Mucosa of stomach (tissue), 1 donor: ENCODE data around the gene RASEF.

Experiments
- H3K27me3 ChIP-seq: one replicate; pipeline ENCODE4 v1.7.0; 2013; ENCODE audit warnings: mild to moderate bottlenecking, low read length; ENCODE audit not compliant: control insufficient read depth, insufficient read depth
- H3K36me3 ChIP-seq: one replicate; pipeline ENCODE4 v1.7.0; 2013; ENCODE audit warnings: low read length; ENCODE audit not compliant: control insufficient read depth, insufficient read depth
- H3K4me1 ChIP-seq: one replicate; pipeline ENCODE4 v1.7.0; 2013; ENCODE audit warnings: mild to moderate bottlenecking, low read length; ENCODE audit not compliant: control insufficient read depth, insufficient read depth
- H3K4me3 ChIP-seq: one replicate; pipeline ENCODE4 v1.7.0; 2013; ENCODE audit warnings: low read length
- H3K9ac ChIP-seq: one replicate; pipeline ENCODE4 v1.7.0; 2013; ENCODE audit warnings: mild to moderate bottlenecking, low read length, moderate library complexity
- H3K9me3 ChIP-seq: one replicate; pipeline ENCODE4 v1.7.0; 2013; ENCODE audit warnings: mild to moderate bottlenecking, low read length, moderate library complexity; ENCODE audit not compliant: control insufficient read depth
- donor health status: Pancreatic carcinoma.

The RASEF gene

DNA sequence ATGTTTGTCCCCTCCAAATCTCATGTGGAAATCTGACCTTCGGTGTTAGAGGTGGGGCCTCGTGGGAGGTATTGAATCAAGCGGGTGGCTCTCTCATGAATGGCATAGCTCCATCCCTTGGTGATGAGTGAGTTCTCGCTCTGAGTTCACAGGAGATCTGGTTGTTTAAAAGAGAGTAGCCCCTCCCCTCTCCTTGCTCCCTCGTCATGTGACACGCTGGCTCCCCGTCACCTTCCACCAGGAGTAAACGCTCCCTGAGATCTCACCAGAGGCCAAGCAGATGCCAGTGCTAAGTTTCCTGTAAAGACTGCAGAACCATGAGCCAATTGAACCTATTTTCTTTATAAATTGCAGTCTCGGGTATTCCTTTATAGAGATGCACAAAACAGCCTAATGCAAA, 74.5 kb downstream of the RASEF start:
- no peaks in the 10 kb centered on the region for H3K36me3 ChIP-seq
- H3K9me3 ChIP-seq, result no peaks in the 10 kb centered on the region
- no peak overlapping the region for H3K4me3 ChIP-seq
- H3K4me1 ChIP-seq, result no peaks in the 10 kb centered on the region
- no peaks in the 10 kb centered on the region for H3K27me3 ChIP-seq
- H3K9ac ChIP-seq, result no peak overlapping the region

DNA sequence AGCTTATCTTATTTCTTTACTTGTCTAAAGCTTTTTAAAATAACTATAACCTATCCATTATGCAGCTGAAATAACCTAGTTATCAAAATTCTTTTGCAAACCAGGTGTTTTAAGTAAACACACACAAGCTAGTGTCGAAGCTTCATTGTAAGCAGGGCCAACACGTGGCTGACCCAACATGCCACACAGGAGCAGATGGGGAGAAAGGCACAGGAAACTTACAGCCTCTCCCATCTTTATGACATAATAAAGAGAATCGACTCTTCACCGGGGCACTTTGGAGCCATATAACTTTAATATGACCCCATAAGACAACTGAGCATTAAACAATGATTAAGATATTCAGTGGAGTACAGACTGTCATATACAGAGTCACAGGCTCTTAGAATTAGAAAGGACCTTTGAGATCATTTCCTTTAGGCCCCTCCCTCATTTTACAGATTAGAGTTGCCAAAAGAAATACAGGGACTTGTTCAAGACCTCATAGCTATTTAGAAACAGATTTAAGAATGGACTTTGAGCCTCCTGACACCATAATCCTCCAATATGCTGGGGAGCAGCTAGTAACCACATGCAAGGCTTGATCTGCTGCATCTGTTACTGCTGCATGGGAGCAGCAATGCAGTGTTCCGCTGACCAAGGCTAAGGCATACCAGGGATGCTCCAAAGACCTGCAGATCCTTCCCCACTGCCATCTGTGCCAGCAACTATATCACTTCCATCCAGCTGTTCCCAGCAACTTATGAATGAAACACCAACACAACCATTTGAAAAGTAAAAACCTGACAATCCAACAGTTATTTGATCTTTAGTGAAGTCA, 75.4 kb downstream of the RASEF start:
- no peaks in the 10 kb centered on the region for H3K36me3 ChIP-seq
- no peak overlapping the region for H3K4me3 ChIP-seq
- H3K9me3 ChIP-seq, result no peaks in the 10 kb centered on the region
- H3K9ac ChIP-seq, result no peak overlapping the region
- H3K4me1 ChIP-seq, result no peaks in the 10 kb centered on the region
- H3K27me3 ChIP-seq, result no peaks in the 10 kb centered on the region

DNA sequence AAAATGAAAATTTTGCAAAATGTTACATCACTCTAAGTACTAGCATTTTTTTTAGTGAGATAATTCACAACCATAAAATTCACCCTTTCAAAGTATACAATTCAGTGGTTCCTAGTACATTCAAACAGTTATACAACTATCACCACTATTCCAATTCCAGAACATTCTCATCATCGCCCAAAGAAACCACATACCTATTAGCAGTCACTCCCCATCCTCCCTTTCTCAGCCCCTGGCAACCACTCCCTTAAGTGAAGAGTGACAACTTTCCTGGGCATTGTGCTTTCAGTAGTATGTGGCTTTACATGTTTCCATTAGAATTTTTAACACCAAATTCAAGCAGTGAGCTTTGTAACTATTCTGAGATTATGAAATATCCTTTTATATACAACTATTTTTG, 81.4 kb downstream of the RASEF start:
- Histone ChIP-seq H3K36me3 (no peaks in the 10 kb centered on the region), H3K9ac (no peak overlapping the region), H3K4me3 (no peak overlapping the region), H3K9me3 (no peaks in the 10 kb centered on the region), H3K4me1 (no peaks in the 10 kb centered on the region), H3K27me3 (no peaks in the 10 kb centered on the region)

DNA sequence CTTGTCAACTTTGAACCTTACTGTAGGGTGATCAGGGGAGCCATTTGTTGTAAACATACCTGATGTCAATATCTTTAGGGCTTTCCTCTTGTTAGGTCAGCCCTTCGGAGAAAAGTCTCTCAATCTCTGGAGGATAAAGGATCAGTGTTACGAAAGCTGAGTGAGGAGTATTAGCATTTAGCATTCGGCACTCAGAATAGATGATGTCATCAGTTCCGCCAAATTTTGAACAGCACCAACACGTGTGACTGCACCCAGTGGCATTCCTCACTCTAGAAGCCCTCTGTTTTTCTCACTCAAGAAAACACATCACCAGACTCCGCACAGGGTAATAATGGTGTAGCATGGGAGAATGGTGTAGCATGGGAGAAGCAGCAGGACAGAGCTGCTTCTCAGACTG, 87.8 kb downstream of the RASEF start:
- no peaks in the 10 kb centered on the region for H3K4me1 ChIP-seq
- no peaks in the 10 kb centered on the region for H3K27me3 ChIP-seq
- no peaks in the 10 kb centered on the region for H3K9me3 ChIP-seq
- H3K9ac ChIP-seq, result no peak overlapping the region
- H3K36me3 ChIP-seq, result no peaks in the 10 kb centered on the region
- H3K4me3 ChIP-seq, result no peak overlapping the region

DNA sequence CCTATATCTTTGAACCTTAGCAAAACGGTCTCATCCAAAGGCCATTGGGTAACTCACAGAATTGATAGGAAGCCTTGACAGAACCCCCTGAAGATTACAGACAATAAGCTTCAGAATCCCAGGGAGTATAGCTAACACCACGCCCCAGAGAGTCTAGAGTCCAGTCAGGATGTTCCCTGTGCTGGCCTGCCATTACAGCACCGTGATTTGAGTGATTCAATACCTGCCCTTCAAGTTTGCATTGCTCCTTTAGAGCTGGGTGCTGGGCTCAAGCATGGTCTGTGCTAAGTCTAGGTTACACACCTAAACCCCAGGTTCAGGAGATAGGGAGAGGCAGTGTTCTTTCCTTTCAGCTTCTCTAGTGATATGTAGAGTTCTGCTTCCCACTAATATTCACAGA, 90.5 kb downstream of the RASEF start:
- no peak overlapping the region for H3K4me3 ChIP-seq
- no peaks in the 10 kb centered on the region for H3K36me3 ChIP-seq
- no peaks in the 10 kb centered on the region for H3K27me3 ChIP-seq
- no peaks in the 10 kb centered on the region for H3K4me1 ChIP-seq
- H3K9me3 ChIP-seq, result no peaks in the 10 kb centered on the region
- H3K9ac ChIP-seq, result no peak overlapping the region

DNA sequence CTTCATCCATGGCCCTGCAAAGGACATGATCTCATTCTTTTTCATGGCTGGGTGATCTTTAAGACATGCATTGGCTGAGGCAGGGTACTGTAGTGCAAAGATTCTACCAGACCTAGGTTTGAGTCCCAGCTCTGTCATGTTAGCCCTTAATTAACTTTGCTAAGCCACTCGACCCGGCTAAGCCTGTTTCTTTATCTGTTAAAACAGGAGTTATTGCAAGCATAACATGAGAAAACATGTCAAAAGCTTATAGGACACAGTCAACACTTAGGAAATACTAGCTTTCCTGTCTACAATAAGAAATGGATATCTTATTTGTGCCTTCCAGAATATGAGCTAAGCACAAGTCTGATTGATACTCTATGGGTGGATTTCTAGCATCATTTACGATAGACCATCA, 92.6 kb downstream of the RASEF start:
- no peak overlapping the region for H3K9ac ChIP-seq
- no peak overlapping the region for H3K4me3 ChIP-seq
- no peaks in the 10 kb centered on the region for H3K27me3 ChIP-seq
- no peaks in the 10 kb centered on the region for H3K9me3 ChIP-seq
- no peaks in the 10 kb centered on the region for H3K4me1 ChIP-seq
- H3K36me3 ChIP-seq, result no peaks in the 10 kb centered on the region

DNA sequence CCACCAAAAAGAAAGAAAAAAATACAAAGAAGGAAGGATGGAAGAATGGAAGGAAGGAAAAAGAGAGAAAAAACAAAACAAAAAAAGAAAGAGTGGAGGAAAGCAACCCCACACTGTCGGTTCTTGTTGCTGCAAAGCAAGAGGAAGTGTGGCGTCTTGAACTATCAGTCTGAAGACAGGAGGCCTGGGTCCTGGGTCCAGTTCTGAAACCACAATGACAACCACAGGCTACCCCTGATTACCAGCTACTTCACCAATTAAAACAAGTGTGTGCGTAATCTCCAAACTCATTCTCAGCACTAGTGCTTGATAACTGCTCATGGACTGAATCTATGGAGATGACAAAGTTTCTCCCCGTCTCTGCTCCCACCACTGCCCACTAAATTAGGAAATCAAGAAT, 93.7 kb downstream of the RASEF start:
- no peaks in the 10 kb centered on the region for H3K27me3 ChIP-seq
- no peaks in the 10 kb centered on the region for H3K9me3 ChIP-seq
- H3K9ac ChIP-seq, result no peak overlapping the region
- H3K4me3 ChIP-seq, result no peak overlapping the region
- H3K36me3 ChIP-seq, result no peaks in the 10 kb centered on the region
- H3K4me1 ChIP-seq, result no peaks in the 10 kb centered on the region

DNA sequence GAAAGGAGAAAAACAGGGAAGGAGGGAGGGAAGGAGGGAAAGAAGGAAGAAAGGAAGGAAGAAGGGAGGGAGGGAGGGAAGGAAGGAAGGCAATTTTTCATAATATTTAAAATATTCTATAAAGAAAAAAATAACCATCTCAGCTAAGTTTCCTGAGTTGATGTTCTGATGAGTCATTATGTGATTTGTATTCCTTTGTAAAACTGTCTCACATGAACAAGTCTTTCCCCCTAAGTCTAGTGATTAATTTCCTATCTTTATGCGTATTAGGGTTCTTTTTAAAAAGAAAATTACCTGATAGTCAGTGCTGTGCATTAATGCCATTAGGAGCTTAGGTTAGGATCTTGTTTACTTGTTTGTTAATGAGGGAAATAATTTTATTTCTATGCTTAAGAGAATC, 94.1 kb downstream of the RASEF start:
- no peaks in the 10 kb centered on the region for H3K9me3 ChIP-seq
- H3K9ac ChIP-seq, result no peak overlapping the region
- H3K36me3 ChIP-seq, result no peaks in the 10 kb centered on the region
- H3K4me1 ChIP-seq, result no peaks in the 10 kb centered on the region
- no peaks in the 10 kb centered on the region for H3K27me3 ChIP-seq
- H3K4me3 ChIP-seq, result no peak overlapping the region

DNA sequence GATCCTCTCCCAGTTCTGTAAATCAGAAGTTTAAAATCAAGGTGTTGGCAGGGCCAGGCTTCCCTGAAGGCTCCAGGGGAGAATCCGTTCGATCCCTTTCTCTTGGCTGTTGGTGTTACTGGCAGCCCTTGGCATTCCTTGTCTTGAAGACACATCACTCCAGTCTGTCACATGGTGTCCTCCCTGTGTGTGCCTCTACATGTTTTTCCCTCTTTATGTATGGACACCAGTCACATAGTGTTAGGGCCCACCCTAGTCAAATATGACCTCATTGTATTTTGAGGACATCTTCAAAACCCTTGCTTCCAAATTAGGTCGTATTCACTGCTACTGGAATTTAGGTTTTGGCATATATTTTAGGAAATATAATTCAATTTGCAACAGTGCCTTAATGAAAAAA, 94.6 kb downstream of the RASEF start:
- Histone ChIP-seq H3K4me3 (no peak overlapping the region), H3K9ac (no peak overlapping the region), H3K27me3 (no peaks in the 10 kb centered on the region), H3K4me1 (no peaks in the 10 kb centered on the region), H3K9me3 (no peaks in the 10 kb centered on the region), H3K36me3 (no peaks in the 10 kb centered on the region)

DNA sequence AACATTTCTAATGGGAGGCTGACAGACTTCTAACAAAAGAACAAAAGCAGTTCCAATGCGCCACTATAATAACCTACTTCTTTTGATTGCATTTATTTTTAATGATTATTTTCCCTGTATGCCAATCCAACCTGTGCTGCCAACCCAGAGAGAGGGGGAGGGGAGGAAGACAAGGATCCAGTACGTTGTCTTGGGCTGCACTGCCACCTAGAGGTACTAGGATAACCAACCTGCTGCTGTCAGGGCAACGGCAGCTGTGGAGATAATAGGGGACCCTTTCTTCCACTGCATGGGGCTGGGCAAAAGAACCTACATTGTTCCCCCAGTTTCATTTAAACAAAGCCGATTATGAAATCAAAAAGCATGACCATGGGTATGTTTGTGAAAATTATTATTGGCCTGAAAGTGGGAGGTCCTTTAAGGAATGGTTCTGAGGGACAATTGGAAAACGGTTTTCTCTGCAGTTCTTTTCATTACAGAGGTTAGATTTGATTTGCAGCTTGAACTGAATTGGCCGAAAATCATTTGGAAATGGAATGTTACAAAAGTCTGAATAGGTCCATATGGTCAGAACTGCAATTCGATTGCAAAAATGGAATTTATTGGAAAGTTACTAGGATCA, 101.3 kb downstream of the RASEF start:
- H3K36me3 ChIP-seq, result no peaks in the 10 kb centered on the region
- H3K4me1 ChIP-seq, result no peaks in the 10 kb centered on the region
- no peaks in the 10 kb centered on the region for H3K27me3 ChIP-seq
- H3K9me3 ChIP-seq, result no peaks in the 10 kb centered on the region
- no peak overlapping the region for H3K4me3 ChIP-seq
- no peak overlapping the region for H3K9ac ChIP-seq

DNA sequence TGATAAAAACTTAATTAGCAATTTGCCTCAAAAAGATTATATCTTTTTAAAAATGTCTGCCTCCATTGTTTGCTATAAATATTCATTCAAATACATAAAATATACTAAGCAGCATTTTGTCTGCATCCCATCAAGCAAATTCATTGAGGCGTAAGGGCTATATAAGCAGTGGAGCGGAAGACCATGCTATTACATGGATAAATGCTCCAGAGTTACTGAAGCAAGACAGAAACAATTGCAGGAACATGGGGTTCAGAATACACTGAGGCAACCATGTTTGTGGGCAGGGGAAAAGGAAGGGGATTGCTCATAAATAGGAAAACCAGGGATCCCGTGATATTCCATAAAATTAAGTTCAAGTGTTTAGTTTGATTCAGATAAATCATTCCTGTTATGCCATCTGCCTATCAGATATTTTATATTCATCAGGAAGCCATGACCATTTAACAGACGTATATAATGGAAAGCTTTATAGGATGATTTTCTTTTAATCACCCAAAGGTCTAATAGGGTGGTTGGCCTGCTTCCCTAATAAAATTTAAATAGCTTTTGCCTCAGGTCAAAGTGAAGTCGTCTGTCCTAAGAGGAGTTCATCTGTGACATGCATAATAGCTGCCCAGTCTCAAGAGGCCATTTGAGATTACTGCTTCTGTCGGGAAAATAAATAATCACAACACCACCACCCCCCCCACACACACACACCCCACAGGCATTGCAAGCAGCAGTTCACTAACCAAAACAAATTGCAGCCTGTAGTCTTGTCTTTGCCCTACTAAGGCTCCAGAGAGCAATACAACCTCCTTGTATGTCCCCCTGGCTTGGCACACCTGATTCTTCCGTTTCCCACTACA, 105.2 kb downstream of the RASEF start:
- H3K9ac ChIP-seq, result no peak overlapping the region
- H3K4me1 ChIP-seq, result no peaks in the 10 kb centered on the region
- H3K4me3 ChIP-seq, result no peak overlapping the region
- H3K36me3 ChIP-seq, result no peaks in the 10 kb centered on the region
- no peaks in the 10 kb centered on the region for H3K9me3 ChIP-seq
- H3K27me3 ChIP-seq, result no peaks in the 10 kb centered on the region

DNA sequence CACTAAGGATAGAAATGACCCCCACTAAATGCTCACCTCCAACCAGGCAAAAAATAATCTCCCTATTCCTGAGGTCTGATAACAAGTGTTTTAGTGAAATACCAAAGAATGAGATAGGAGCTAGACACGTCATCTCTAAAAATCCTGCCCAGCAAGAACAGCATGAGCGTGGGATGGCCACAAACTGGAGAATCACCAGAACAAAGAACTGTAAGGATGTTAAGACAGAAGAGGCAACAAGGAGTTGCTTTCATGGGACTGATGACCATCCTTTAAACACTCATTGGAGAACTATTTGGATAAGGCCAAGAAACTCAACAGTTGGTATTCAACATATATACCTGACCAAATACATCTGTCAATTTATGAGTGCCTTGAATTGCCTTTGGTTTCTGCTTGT, 113.7 kb downstream of the RASEF start:
- Histone ChIP-seq H3K27me3 (no peaks in the 10 kb centered on the region), H3K9ac (no peak overlapping the region), H3K4me1 (no peaks in the 10 kb centered on the region), H3K9me3 (no peaks in the 10 kb centered on the region), H3K36me3 (no peaks in the 10 kb centered on the region), H3K4me3 (no peak overlapping the region)
